ENCODE data around the gene NOS1AP. TPM values are rescaled to one million over a fixed set of nuclear protein-coding genes. Genes with fewer than 3 reads are reported as not detected.

NOS1AP gene
- total and polyA plus RNA-seq, 9 of the 15 experiments (the other 6 are each of a cell fraction or from before 2014, with no cell fraction given), result 0.07 to 1.5 (median 0.22) TPM

- no peak for TF ChIP-seq ZNF282 (CRISPR knock-in tag; IDR thresholded peaks at IDR 0.05)
- no peak for TF ChIP-seq E2F8 (IDR thresholded peaks at IDR 0.05; ENCODE audit: low read depth, partially characterized antibody)
- no peak for TF ChIP-seq MAFG (tag; conservative IDR thresholded peaks at IDR 0.05)
- TF ChIP-seq CREB5 (CRISPR knock-in tag; IDR thresholded peaks at IDR 0.05), result no peak
- no peak for TF ChIP-seq ZNF407 (IDR thresholded peaks at IDR 0.05; ENCODE audit: low read depth)
- TF ChIP-seq HDAC2 (IDR thresholded peaks at IDR 0.05), result no peak
- no peak for TF ChIP-seq EZH2 (IDR thresholded peaks at IDR 0.05; ENCODE audit: borderline replicate concordance, low read depth, low read length)
- no peak for TF ChIP-seq ZNF766 (CRISPR knock-in tag; conservative IDR thresholded peaks at IDR 0.05)
- no peak for TF ChIP-seq HDAC6 (IDR thresholded peaks at IDR 0.05; ENCODE audit: low read depth, low read length)
- TF ChIP-seq ZNF444 (CRISPR knock-in tag; IDR thresholded peaks at IDR 0.05), result no peak
- no peak for TF ChIP-seq TCF15 (CRISPR knock-in tag; IDR thresholded peaks at IDR 0.05)
- no peak for TF ChIP-seq SMAD3 (CRISPR knock-in tag; conservative IDR thresholded peaks at IDR 0.05)
- TF ChIP-seq, protein P1, sequence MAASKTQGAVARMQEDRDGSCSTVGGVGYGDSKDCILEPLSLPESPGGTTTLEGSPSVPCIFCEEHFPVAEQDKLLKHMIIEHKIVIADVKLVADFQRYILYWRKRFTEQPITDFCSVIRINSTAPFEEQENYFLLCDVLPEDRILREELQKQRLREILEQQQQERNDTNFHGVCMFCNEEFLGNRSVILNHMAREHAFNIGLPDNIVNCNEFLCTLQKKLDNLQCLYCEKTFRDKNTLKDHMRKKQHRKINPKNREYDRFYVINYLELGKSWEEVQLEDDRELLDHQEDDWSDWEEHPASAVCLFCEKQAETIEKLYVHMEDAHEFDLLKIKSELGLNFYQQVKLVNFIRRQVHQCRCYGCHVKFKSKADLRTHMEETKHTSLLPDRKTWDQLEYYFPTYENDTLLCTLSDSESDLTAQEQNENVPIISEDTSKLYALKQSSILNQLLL (CRISPR knock-in tag; IDR thresholded peaks at IDR 0.05; ENCODE audit: borderline replicate concordance), result no peak
- TF ChIP-seq CTBP1 (IDR thresholded peaks at IDR 0.05; ENCODE audit: borderline replicate concordance), result no peak
- TF ChIP-seq U2AF2 (optimal IDR thresholded peaks at IDR 0.05; ENCODE audit: low read depth, low read length), result no peak
These were observed 320.5 kb downstream of the NOS1AP start (continued) for GRCh38 chr1:162389971-162390370.
